ENCODE data around the gene KRT71.

- no peak for TF ChIP-seq CTCF (IDR thresholded peaks at IDR 0.05)
- no peak for TF ChIP-seq POLR2A (IDR thresholded peaks at IDR 0.05)
These were observed 22.6 kb downstream of the KRT71 start for GRCh38 chr12:52530366-52530765.
